MM.1S (cell line): ENCODE measurements around the gene SOX13.

ENCODE experiments used
- DNase-seq: peaks from one replicate; pipeline ENCODE4 v3.0.0-alpha.2; 2015
- H2AFZ ChIP-seq: fragments of 300-600 bp; sonication (generic); 2 replicates; pipeline ENCODE4 v1.6.0; 2016; ENCODE audit warnings: antibody characterized with exemption, low read length
- H3F3A ChIP-seq: fragments of 300-600 bp; sonication (generic); 2 replicates; pipeline ENCODE4 v1.6.1; 2016; ENCODE audit warnings: mild to moderate bottlenecking, antibody characterized with exemption, low read length, moderate library complexity, mixed read lengths; ENCODE audit not compliant: insufficient read depth
- H3K27ac ChIP-seq: fragments of 300-600 bp; sonication (generic); 2 replicates; pipeline ENCODE4 v1.5.1; 2016; ENCODE audit warnings: mild to moderate bottlenecking, low read length
- H3K27me3 ChIP-seq: fragments of 300-600 bp; sonication (generic); replicated peaks from 2 replicates; pipeline ENCODE4 v1.6.0; 2016; ENCODE audit warnings: low read length; ENCODE audit not compliant: insufficient read depth
- H3K36me3 ChIP-seq: fragments of 300-600 bp; sonication (generic); replicated peaks from 2 replicates; pipeline ENCODE4 v1.6.1; 2016; ENCODE audit warnings: mild to moderate bottlenecking, low read length, mixed read lengths; ENCODE audit not compliant: insufficient read depth
- H3K4me1 ChIP-seq: fragments of 300-600 bp; sonication (generic); 2 replicates; pipeline ENCODE4 v1.6.1; 2016; ENCODE audit warnings: low read length, mixed read lengths
- H3K4me2 ChIP-seq: fragments of 300-600 bp; sonication (generic); 2 replicates; pipeline ENCODE4 v1.6.0; 2016; ENCODE audit warnings: low read depth, low read length
- H3K4me3 ChIP-seq: fragments of 300-600 bp; sonication (generic); 2 replicates; pipeline ENCODE4 v1.5.1; 2016; ENCODE audit warnings: low read length, mixed read lengths
- H3K79me2 ChIP-seq: fragments of 300-600 bp; sonication (generic); 2 replicates; pipeline ENCODE4 v1.6.1; 2016; ENCODE audit warnings: mixed run types, low read length, mixed read lengths
- H3K9ac ChIP-seq: fragments of 300-600 bp; sonication (generic); 2 replicates; pipeline ENCODE4 v1.6.1; 2016; ENCODE audit warnings: low read length, mixed read lengths
- H3K9me2 ChIP-seq: fragments of 300-600 bp; sonication (generic); replicated peaks from 2 replicates; pipeline ENCODE4 v1.6.1; 2016; ENCODE audit warnings: mild to moderate bottlenecking, low read length, mixed read lengths; ENCODE audit not compliant: insufficient read depth
- H3K9me3 ChIP-seq: fragments of 300-600 bp; sonication (generic); replicated peaks from 2 replicates; pipeline ENCODE4 v1.6.1; 2016; ENCODE audit warnings: mild to moderate bottlenecking, low read length, mixed read lengths; ENCODE audit not compliant: insufficient read depth
- H4K20me1 ChIP-seq: fragments of 300-600 bp; sonication (generic); 2 replicates; pipeline ENCODE4 v1.6.1; 2016; ENCODE audit warnings: mild to moderate bottlenecking, low read length, moderate library complexity, mixed read lengths; ENCODE audit not compliant: insufficient read depth
- CTCF ChIP-seq: fragments of 300-600 bp; sonication (generic); IDR thresholded peaks from 2 replicates; pipeline ENCODE4 v1.5.1; 2016; ENCODE audit warnings: antibody characterized with exemption, low read length, mixed read lengths
- EZH2 ChIP-seq: fragments of 300-600 bp; sonication (generic); optimal IDR thresholded peaks from 2 replicates; pipeline ENCODE3; 2017; ENCODE audit warnings: low read depth, mild to moderate bottlenecking, antibody characterized with exemption, low read length, mixed read lengths
- EZH2phosphoT487 ChIP-seq: fragments of 300-600 bp; sonication (generic); IDR thresholded peaks from 2 replicates; pipeline ENCODE4 v1.6.1; 2018; ENCODE audit warnings: antibody characterized with exemption, low read length

Gene SOX13

GRCh38 chr1:204149107-204149506 lies 76.2 kb downstream of the SOX13 start:
- Histone ChIP-seq H4K20me1 (no peaks in the 10 kb centered on the region), H2AFZ (no peak overlapping the region), H3K27ac (no peak overlapping the region), H3K4me2 (no peak overlapping the region), H3K27me3 (peaks cover 30% of the 10 kb centered on the region), H3K36me3 (no peaks in the 10 kb centered on the region), H3K9me2 (no peaks in the 10 kb centered on the region), H3K9ac (no peak overlapping the region), H3K4me1 (no peaks in the 10 kb centered on the region), H3F3A (no peaks in the 10 kb centered on the region), H3K79me2 (no peaks in the 10 kb centered on the region), H3K9me3 (no peaks in the 10 kb centered on the region), H3K4me3 (no peak overlapping the region)
- no peak for DNase-seq
- no peak for TF ChIP-seq CTCF
- no peak for TF ChIP-seq EZH2phosphoT487
- TF ChIP-seq EZH2 = no peak

- no peaks in the 10 kb centered on the region for H3K79me2 ChIP-seq
- no peaks in the 10 kb centered on the region for H3K36me3 ChIP-seq
- H3K9me3 ChIP-seq = no peaks in the 10 kb centered on the region
- no peak overlapping the region for H3K4me2 ChIP-seq
- H3K4me1 ChIP-seq = no peaks in the 10 kb centered on the region
- DNase-seq = no peak
- H3F3A ChIP-seq = no peaks in the 10 kb centered on the region
- no peaks in the 10 kb centered on the region for H4K20me1 ChIP-seq
- H3K9me2 ChIP-seq = no peaks in the 10 kb centered on the region
- H3K27me3 ChIP-seq = peaks cover 35% of the 10 kb centered on the region
- TF ChIP-seq CTCF (no peak), EZH2phosphoT487 (no peak), EZH2 (no peak)
- H3K9ac ChIP-seq = no peak overlapping the region
- H3K4me3 ChIP-seq = no peak overlapping the region
- no peak overlapping the region for H2AFZ ChIP-seq
- H3K27ac ChIP-seq = no peak overlapping the region
Measured at GRCh38 chr1:204149635-204150565, 77.0 kb downstream of the SOX13 start.

GRCh38 chr1:204150702-204151551 lies 78.0 kb downstream of the SOX13 start:
- H3K4me3 ChIP-seq = no peak overlapping the region

More at GRCh38 chr1:204150702-204151551, 78.0 kb downstream of the SOX13 start:
- Histone ChIP-seq H3F3A (no peaks in the 10 kb centered on the region), H3K4me1 (no peaks in the 10 kb centered on the region), H3K36me3 (no peaks in the 10 kb centered on the region), H4K20me1 (no peaks in the 10 kb centered on the region), H3K27ac (no peak overlapping the region), H3K79me2 (no peaks in the 10 kb centered on the region), H3K4me2 (peak overlapping the region; percentile 90; the same call in 1 of the 2 replicates), H3K27me3 (peaks cover 40% of the 10 kb centered on the region), H3K9me3 (no peaks in the 10 kb centered on the region), H3K9me2 (no peaks in the 10 kb centered on the region), H3K9ac (no peak overlapping the region), H2AFZ (no peak overlapping the region)
- no peak for DNase-seq
- TF ChIP-seq EZH2 = no peak
- no peak for TF ChIP-seq CTCF
- TF ChIP-seq EZH2phosphoT487 = no peak
